ENCODE results near the gene DNASE2. TPM values are rescaled to one million over a fixed set of nuclear protein-coding genes. Genes with fewer than 3 reads are reported as not detected.
A peak's percentile ranks its signal among the peaks of the same experiment; 100 is the strongest.

The DNASE2 gene
- total RNA-seq, 1 experiment from 2014 or later = 35.7 TPM

- Mint-ChIP-seq H3K4me1 (no peaks in the 10 kb centered on the region), H3K27me3 (ENCODE audit: low read depth) (no peaks in the 10 kb centered on the region), H3K27ac (no peak overlapping the region), H3K9me3 (peaks cover 12% of the 10 kb centered on the region), H3K36me3 (peaks cover 34% of the 10 kb centered on the region), H3K4me3 (no peak overlapping the region)
- no peak for ATAC-seq
- CTCF ChIA-PET = interaction anchor here (3.0 kb wide), 1 partner anchor 9 kb away, joined by 11 read pairs; no protein-coding TSS in a partner anchor
- no peak for DNase-seq (ENCODE audit: low spot score)
- TF ChIP-seq ZNF512 (CRISPR knock-in tag; IDR thresholded peaks at IDR 0.05; ENCODE audit: borderline replicate concordance) = no peak
- POLR2A ChIA-PET = no interaction called here
These were observed 24.6 kb downstream of the DNASE2 start for GRCh38 chr19:12856653-12857052.

GRCh38 chr19:12847159-12848139 lies 33.8 kb downstream of the DNASE2 start:
- H3K27me3 Mint-ChIP-seq (ENCODE audit: low read depth) = peaks cover 21% of the 10 kb centered on the region
- H3K4me1 Mint-ChIP-seq = peaks cover 7% of the 10 kb centered on the region
- ChIA-PET POLR2A (interaction anchor here (0.6 to 1.1 kb wide), 6 partner anchors 12 to 166 kb away, joined by 3 to 5 read pairs (median 4); partner anchors contain the start of genes DHPS and GCDH), CTCF (interaction anchor here (0.5 to 3.6 kb wide), 60 partner anchors 8 to 326 kb away, joined by 3 to 103 read pairs (median 5); partner anchors contain the start of genes CALR, DNASE2, FARSA and GCDH)
- peak overlapping the region; percentile 58 for H3K4me3 Mint-ChIP-seq
- ATAC-seq (peak; percentile 98), DNase-seq (ENCODE audit: low spot score) (peak; percentile 98)
- peaks cover 11% of the 10 kb centered on the region for H3K36me3 Mint-ChIP-seq
- no peaks in the 10 kb centered on the region for H3K9me3 Mint-ChIP-seq
- H3K27ac Mint-ChIP-seq = 0 out of 2 replicates have a peak overlapping the region, but pooled peaks have one; percentile 45
- TF ChIP-seq HMGXB4 (CRISPR knock-in tag; IDR thresholded peaks at IDR 0.05) (peak; percentile 80; the same call in 1 of the 2 replicates), ZNF263 (CRISPR knock-in tag; IDR thresholded peaks at IDR 0.05; ENCODE audit: low read depth) (peak; percentile 21; the same call in 1 of the 2 replicates), GTF2I (CRISPR knock-in tag; conservative IDR thresholded peaks at IDR 0.05) (no peak), ETV6 (CRISPR knock-in tag; IDR thresholded peaks at IDR 0.05) (no peak), FOXP4 (CRISPR knock-in tag; IDR thresholded peaks at IDR 0.05) (peak; percentile 38; the same call in 1 of the 2 replicates), CTCF (IDR thresholded peaks at IDR 0.05) (peak; percentile 99), ZNF425 (CRISPR knock-in tag; conservative IDR thresholded peaks at IDR 0.05) (no peak), E2F5 (CRISPR knock-in tag; IDR thresholded peaks at IDR 0.05) (no peak; the same call in 1 of the 2 replicates), ZSCAN18 (CRISPR knock-in tag; IDR thresholded peaks at IDR 0.05) (no peak), USF1 (CRISPR knock-in tag; IDR thresholded peaks at IDR 0.05) (peak; percentile 80), IRF1 (CRISPR knock-in tag; IDR thresholded peaks at IDR 0.05) (no peak), ZNF281 (CRISPR knock-in tag; IDR thresholded peaks at IDR 0.05) (0 out of 2 replicates have a peak, but pooled peaks have one; percentile 50)
